RWPE2 (cell line): ENCODE results near the gene NUBP2.
A peak's percentile ranks its signal among the peaks of the same experiment; 100 is the strongest.

Experiments
- ATAC-seq: fragments of 200-7000 bp; cut with Tn5 transposase; 3 replicates; pipeline ENCODE4 v1.9.1; 2021; ENCODE audit warnings: low read depth
- DNase-seq: peaks from one replicate; pipeline ENCODE4 v3.0.0-alpha.2; 2020; ENCODE audit warnings: low spot score
- H3K27ac ChIP-seq: fragments of 450-650 bp; 2 replicates; pipeline ENCODE4 v1.5.1; 2017; ENCODE audit warnings: mild to moderate bottlenecking; ENCODE audit not compliant: poor library complexity, severe bottlenecking
- H3K27me3 ChIP-seq: fragments of 250-450 bp; sonication (Bioruptor Pico); 2 replicates; pipeline ENCODE4 v1.5.1; 2021; ENCODE audit warnings: mild to moderate bottlenecking, moderate library complexity; ENCODE audit not compliant: insufficient read depth, poor library complexity, severe bottlenecking
- H3K36me3 ChIP-seq: fragments of 250-450 bp; sonication (Bioruptor Pico); 2 replicates; pipeline ENCODE4 v1.5.1; 2020; ENCODE audit warnings: low read depth, mild to moderate bottlenecking, moderate library complexity
- H3K4me1 ChIP-seq: fragments of 250-450 bp; sonication (Bioruptor Pico); 2 replicates; pipeline ENCODE4 v1.5.1; 2021; ENCODE audit warnings: mild to moderate bottlenecking, moderate library complexity; ENCODE audit not compliant: insufficient read depth, poor library complexity, severe bottlenecking
- H3K4me3 ChIP-seq: fragments of 250-450 bp; sonication (Bioruptor Pico); 2 replicates; pipeline ENCODE4 v1.5.1; 2021; ENCODE audit warnings: mild to moderate bottlenecking, moderate library complexity; ENCODE audit not compliant: severe bottlenecking
- H3K9me3 ChIP-seq: fragments of 250-450 bp; sonication (Bioruptor Pico); 2 replicates; pipeline ENCODE4 v1.5.1; 2021; ENCODE audit warnings: mild to moderate bottlenecking, moderate library complexity; ENCODE audit not compliant: severe bottlenecking
- CTCF ChIP-seq: fragments of 450-650 bp; IDR thresholded peaks from one replicate; pipeline ENCODE4 v1.5.1; 2017; ENCODE audit warnings: mild to moderate bottlenecking, moderate library complexity; ENCODE audit not compliant: poor library complexity, severe bottlenecking

NUBP2 gene

GRCh38 chr16:1816396-1817275, 33.9 kb downstream of the NUBP2 start:
- Histone ChIP-seq H3K36me3 (peaks cover 28% of the 10 kb centered on the region), H3K4me1 (no peaks in the 10 kb centered on the region), H3K27me3 (no peaks in the 10 kb centered on the region), H3K4me3 (no peak overlapping the region), H3K9me3 (no peaks in the 10 kb centered on the region), H3K27ac (no peak overlapping the region)
- ATAC-seq: no peak
- no peak for TF ChIP-seq CTCF
- DNase-seq: no peak

DNA sequence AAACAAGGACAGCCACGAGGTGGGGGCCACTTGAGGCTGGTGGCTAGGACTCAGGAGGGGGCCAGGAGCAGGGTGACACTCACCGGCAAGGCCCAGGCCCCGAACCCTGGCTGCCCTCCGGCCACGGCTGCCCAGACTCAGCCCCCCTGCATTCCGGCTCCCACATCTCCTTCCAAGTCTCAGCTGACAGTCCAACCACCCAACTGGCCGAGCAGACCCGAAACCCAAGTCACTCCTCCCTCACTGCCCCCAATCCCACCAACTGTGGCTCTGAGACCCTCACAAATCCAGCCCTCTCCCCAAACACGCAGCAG, 34.5 kb downstream of the NUBP2 start:
- no peaks in the 10 kb centered on the region for H3K27me3 ChIP-seq
- no peak overlapping the region for H3K27ac ChIP-seq
- no peak for ATAC-seq
- peaks cover 29% of the 10 kb centered on the region for H3K36me3 ChIP-seq
- no peaks in the 10 kb centered on the region for H3K9me3 ChIP-seq
- no peak for DNase-seq
- no peak for TF ChIP-seq CTCF
- no peak overlapping the region for H3K4me3 ChIP-seq
- no peaks in the 10 kb centered on the region for H3K4me1 ChIP-seq

- Histone ChIP-seq H3K4me3 (no peak overlapping the region), H3K36me3 (peaks cover 33% of the 10 kb centered on the region), H3K4me1 (no peaks in the 10 kb centered on the region), H3K27ac (no peak overlapping the region), H3K9me3 (no peaks in the 10 kb centered on the region), H3K27me3 (no peaks in the 10 kb centered on the region)
- peak; percentile 58 for DNase-seq
- TF ChIP-seq CTCF: no peak
- no peak for ATAC-seq
These were observed 35.0 kb downstream of the NUBP2 start for GRCh38 chr16:1817716-1818115.

DNA sequence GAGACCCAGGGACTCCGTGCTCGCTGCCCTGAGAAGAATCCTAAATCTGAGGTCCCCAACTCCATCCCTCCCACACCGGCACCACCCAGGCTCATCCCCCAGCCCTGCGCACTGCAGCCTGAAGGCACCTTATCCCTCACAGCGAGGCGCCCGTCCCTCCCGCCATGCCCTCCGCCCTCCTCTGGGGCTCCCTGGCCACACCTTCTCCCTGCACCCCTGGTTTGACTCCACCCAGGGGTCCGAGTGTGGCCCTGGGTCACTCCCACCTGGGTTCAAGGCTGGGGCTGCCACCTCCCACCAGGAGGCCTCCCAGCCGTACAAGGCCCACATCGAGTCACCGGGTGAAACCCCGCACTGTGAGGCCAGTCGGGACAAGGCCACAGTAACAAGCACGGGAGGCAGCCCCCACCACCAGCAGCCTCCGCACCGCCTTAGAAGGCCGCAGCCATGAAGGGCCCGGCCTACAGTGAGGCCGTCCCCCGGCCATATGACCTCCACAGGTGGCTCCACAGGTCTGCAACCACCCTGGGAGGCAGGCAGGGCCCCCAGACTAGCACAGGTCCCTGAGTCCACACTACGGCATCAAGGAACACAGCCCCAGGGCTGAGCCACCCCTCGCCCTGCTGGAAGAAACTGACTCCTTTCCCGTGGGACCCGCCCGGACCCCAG, 35.6 kb downstream of the NUBP2 start:
- DNase-seq (no peak), ATAC-seq (no peak)
- no peak for TF ChIP-seq CTCF
- peaks cover 33% of the 10 kb centered on the region for H3K36me3 ChIP-seq
- H3K4me1 ChIP-seq: no peaks in the 10 kb centered on the region
- H3K27ac ChIP-seq: no peak overlapping the region
- no peak overlapping the region for H3K4me3 ChIP-seq
- H3K9me3 ChIP-seq: no peaks in the 10 kb centered on the region
- H3K27me3 ChIP-seq: no peaks in the 10 kb centered on the region
